Ishikawa (cell line): ENCODE data around the gene KIF26B.

Experiments used
- CREB1 ChIP-seq: IDR thresholded peaks from 2 replicates; pipeline ENCODE4 v1.6.1; 2012; ENCODE audit warnings: low read depth
- EGR1 ChIP-seq: IDR thresholded peaks from 2 replicates; pipeline ENCODE4 v1.6.1; 2012
- EP300 ChIP-seq: IDR thresholded peaks from 2 replicates; pipeline ENCODE4 v1.6.1; 2012; ENCODE audit warnings: borderline replicate concordance
- FOXM1 ChIP-seq: IDR thresholded peaks from 2 replicates; pipeline ENCODE4 v1.6.1; 2012; ENCODE audit warnings: low read depth, borderline replicate concordance
- MAX ChIP-seq: IDR thresholded peaks from 2 replicates; pipeline ENCODE4 v1.6.1; 2012
- NFIC ChIP-seq: IDR thresholded peaks from 2 replicates; pipeline ENCODE4 v1.6.1; 2012
- RAD21 ChIP-seq: IDR thresholded peaks from 2 replicates; pipeline ENCODE4 v1.6.1; 2012; ENCODE audit warnings: low read depth
- REST ChIP-seq: IDR thresholded peaks from 2 replicates; pipeline ENCODE4 v1.6.1; 2012; ENCODE audit warnings: low read depth, mild to moderate bottlenecking
- TAF1 ChIP-seq: IDR thresholded peaks from 2 replicates; pipeline ENCODE4 v1.6.1; 2012; ENCODE audit warnings: low read depth, mild to moderate bottlenecking
- TCF12 ChIP-seq: IDR thresholded peaks from 2 replicates; pipeline ENCODE4 v1.6.1; 2012; ENCODE audit warnings: low read depth
- USF1 ChIP-seq: IDR thresholded peaks from 2 replicates; pipeline ENCODE4 v1.6.1; 2012
- YY1 ChIP-seq: IDR thresholded peaks from 2 replicates; pipeline ENCODE4 v1.6.1; 2012; ENCODE audit warnings: low read depth
- ZBTB7A ChIP-seq: IDR thresholded peaks from 2 replicates; pipeline ENCODE4 v1.6.1; 2012; ENCODE audit warnings: low read depth

- TF ChIP-seq NFIC (no peak), MAX (no peak), TAF1 (no peak), RAD21 (no peak), EP300 (no peak), ZBTB7A (no peak), YY1 (no peak), TCF12 (no peak), REST (no peak), FOXM1 (no peak), CREB1 (no peak), USF1 (no peak), EGR1 (no peak)
Observed at GRCh38 chr1:245432228-245432875, 277.6 kb downstream of the KIF26B start.
